Measurements from ENCODE around the gene CYB561D1.

Gene CYB561D1

GRCh38 chr1:109500941-109501381, 7.1 kb downstream of the CYB561D1 start:
- DNase-seq, result peak in 1 of 51 donors; percentile 16

- DNase-seq, result no peak
Measured at GRCh38 chr1:109501644-109502363, 7.9 kb downstream of the CYB561D1 start.

DNA sequence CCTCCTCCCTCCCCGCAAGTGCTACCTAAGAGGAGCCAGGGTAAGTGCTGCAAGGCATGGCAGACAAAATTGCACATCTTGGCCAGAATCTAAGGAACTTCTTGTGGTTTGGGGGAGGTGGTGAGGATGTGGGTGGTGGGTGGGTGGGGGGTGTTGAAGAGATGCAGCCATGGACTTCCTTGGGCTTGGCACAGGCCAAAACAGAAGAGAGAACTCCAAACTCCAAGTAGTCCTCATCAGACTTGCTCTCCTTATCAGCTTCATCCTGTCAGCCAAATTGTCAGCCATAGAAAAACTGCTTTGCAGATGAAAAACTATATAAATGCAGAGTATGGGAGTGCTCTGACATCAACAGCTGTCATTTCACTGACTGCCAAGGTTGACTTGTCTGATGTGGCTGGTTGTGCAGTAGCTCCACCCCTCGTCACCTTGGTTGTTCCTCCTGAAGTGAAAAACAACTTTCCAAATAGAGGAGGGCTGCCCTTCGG, 8.5 kb downstream of the CYB561D1 start:
- DNase-seq, result no peak

DNA sequence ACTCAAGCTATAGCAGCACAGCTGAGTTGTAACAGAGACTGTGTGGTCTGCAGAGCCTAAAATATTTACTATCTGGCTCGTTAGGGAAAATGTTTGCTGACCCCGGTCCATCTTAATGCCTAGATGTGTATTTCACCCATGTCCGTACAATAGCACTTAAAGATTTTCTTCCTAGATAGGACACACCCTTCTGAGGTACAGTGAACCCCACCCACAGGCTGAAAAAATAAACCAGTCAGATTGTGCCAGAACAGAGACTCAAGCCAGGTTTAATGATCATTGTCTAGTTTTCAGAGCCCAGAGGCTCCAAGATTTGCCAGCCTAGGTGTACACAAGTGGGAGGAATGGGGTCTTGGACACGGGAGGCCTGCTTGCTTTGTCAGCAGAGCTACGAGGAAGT, 10.0 kb downstream of the CYB561D1 start:
- DNase-seq, result no peak

DNA sequence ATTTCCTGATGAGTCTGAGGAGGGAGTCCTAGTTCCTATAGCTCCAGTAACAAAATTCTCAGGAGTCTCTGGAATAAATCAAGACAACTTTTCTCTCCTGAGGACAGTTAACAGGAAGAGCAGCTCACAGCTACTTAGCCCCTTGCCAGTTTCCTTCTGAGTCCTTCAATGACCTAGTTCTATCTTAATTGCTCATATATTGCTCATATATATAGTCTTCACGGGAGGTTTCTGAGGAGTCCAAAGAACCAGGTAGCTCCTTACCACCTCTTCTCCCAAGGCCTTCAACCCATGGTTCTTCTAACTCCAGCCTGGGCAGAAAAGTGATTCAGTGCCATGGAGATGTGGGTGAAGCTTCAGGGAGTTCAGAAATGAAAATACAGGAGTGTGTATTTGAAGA, 11.1 kb downstream of the CYB561D1 start:
- no peak for DNase-seq

- DNase-seq, result peak in 1 of 51 donors; percentile 11
Measured at GRCh38 chr1:109508001-109508872, 14.3 kb downstream of the CYB561D1 start.

- DNase-seq, result no peak
Measured at GRCh38 chr1:109508873-109509175, 14.9 kb downstream of the CYB561D1 start.

GRCh38 chr1:109509176-109510134, 15.6 kb downstream of the CYB561D1 start, which contains the start of gene AMIGO1:
TSS of gene AMIGO1 (minus strand) at chr1:109509727. CDS start at chr1:109508912, 815 bp downstream.
- peak in 24 of 51 donors; percentile 12 to 69 (median 30) for DNase-seq

- DNase-seq, result no peak
Measured at GRCh38 chr1:109513110-109513710, 19.3 kb downstream of the CYB561D1 start.

DNA sequence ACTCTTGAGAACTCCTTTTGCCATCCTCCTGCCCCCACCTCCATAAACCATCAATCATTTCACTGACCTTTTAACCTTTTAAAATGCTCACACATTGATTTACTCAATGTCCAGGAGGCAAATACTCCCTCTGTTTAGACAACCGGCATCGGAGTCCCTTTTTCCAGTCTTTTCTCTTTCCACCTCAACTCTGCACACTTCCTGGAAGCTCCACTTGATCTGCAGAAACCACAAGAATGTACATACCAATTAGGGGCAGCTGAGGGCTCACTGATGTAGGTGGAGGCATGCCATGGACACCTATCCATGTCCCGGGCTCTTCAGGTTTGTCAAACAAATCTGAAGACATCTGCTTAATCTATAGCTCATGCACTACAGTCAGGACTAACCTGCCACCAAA, 21.0 kb downstream of the CYB561D1 start:
- DNase-seq, result no peak

DNA sequence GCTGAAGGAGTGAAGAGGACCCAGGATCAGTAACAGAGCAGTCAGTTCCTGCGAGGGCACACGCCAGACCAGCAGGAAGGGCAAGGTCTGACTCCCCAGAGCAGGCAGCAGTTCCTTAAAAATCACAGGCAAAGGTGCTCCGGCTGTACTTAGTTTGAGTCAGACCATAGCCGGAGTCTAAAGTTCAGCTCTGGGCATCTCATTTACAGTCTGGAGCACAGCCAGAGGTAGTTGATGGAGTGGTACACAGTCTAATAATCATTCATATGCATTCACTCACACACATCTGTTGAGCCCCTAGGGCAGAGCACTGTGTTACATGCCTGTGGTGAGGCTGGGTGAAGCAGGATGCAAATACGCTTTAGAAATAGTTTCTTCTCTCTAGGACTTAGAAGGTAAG, 23.0 kb downstream of the CYB561D1 start:
- no peak for DNase-seq

DNA sequence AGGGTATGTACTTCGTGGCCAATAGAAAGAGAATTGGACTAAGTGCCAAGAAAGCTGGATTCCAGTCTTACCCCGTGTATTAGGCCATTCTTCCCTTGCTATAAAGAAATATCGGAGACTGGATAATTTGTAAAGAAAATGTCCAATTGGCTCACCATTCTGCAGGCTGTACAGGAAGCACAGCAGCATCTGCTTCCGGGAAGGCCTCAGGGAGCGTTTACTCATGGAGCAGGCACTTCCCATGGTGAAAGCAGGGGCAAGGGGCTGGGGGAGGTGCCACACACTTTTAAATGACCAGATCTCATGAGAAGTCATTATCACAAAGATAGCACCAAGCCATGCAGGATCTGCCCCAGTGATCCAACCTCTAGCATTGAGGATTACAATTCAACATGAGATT, 23.4 kb downstream of the CYB561D1 start:
- no peak for DNase-seq

DNA sequence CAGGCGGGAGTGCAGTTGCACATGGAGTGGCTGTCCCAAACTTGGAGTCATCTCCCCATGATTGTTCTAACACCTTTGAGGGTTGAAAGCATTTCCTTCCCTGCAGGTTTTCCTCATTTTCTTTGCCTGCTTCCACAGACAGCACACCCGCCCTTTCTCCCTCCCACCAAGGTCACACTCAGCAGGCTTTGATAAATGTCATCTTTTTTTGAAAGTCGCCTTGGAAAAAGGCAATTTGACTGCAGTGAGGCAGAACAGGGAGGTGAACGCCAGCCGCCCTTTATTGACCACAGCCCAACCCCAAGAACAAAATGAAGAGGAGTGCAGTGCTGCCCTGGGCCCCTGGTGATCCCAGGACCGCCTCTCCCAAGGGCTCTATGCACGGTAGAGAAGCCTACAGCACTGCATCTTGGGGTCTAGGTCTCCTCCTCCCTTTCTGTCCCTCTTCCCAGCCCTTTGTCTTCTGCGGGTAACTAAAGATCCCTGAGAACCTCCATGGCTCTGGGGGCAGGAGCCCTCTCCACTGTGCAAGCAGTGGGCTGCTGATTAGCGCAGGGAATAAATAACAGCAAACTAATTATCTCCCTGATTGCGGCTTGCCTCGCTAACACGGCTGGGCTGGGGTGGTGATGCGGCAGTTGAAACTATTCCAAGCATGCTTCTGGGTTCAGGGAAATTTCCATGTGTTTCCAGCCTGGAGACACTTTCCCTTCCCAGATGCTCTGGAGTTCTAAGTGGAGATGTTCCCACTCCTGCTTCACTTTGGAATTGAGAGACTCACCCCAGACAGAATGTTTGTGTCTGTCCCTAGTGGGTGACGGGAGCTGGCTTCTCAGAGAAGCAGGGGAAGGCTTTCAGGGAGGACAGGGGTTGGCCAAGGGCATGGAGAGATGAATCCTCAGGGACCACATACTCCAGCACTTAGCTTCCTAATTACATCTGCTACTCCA, 27.4 kb downstream of the CYB561D1 start:
- no peak for DNase-seq

GRCh38 chr1:109522026-109522425, 28.1 kb downstream of the CYB561D1 start:
- no peak for DNase-seq

GRCh38 chr1:109523706-109524105, 29.8 kb downstream of the CYB561D1 start:
- DNase-seq, result no peak

GRCh38 chr1:109527098-109527811, 33.4 kb downstream of the CYB561D1 start:
- no peak for DNase-seq

DNA sequence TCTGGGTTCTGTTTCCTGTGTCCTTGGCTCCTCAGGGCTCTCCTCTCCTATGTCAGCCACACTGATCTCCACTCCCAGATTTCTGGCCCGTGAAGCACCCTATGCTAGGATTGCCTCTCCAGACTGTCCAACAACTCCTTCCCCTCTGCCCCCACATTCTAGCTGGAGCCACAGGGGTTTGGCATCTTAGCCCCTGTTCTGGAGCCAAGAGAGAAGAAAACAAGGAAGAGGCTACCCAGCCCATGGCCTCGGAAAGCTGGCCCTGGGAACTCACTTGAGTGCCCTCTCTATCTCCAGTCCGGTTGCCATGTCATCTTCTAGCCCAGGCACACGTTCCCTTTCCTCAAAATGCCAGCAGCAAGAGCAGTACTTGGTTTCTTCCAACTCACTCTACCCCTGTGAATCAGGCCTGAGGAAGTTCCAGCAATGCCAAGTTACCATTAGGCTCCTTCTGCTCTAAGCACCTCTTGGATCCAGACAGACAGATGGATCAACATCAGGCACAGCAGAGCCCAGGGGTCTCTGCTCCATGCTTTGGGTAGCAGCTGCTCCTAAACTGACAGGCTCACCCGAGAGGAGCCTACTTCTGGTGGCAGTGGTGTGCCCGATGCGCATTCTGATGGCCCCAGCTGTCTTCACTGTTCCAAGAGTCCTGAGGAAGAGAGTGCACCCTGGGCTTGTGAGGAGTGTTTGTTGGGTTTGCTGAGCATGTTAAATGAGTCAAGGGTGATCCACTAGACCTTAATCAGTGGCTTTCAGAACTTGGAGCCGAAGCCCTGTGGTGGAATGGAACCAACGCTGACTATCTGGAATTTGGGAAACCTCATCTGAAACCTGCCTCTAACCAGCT, 34.2 kb downstream of the CYB561D1 start:
- no peak for DNase-seq

GRCh38 chr1:109528712-109529111, 34.8 kb downstream of the CYB561D1 start:
- DNase-seq, result no peak

Data from hypothalamus (tissue), 51 donors.